Inflammatory macrophage (primary cell): ENCODE measurements around the gene RAB35.

Experiments
- DNase-seq, 2 donors: peaks; one replicate each; pipeline ENCODE4 v3.0.0-alpha.2; 2020 to 2022

RAB35 gene

DNA sequence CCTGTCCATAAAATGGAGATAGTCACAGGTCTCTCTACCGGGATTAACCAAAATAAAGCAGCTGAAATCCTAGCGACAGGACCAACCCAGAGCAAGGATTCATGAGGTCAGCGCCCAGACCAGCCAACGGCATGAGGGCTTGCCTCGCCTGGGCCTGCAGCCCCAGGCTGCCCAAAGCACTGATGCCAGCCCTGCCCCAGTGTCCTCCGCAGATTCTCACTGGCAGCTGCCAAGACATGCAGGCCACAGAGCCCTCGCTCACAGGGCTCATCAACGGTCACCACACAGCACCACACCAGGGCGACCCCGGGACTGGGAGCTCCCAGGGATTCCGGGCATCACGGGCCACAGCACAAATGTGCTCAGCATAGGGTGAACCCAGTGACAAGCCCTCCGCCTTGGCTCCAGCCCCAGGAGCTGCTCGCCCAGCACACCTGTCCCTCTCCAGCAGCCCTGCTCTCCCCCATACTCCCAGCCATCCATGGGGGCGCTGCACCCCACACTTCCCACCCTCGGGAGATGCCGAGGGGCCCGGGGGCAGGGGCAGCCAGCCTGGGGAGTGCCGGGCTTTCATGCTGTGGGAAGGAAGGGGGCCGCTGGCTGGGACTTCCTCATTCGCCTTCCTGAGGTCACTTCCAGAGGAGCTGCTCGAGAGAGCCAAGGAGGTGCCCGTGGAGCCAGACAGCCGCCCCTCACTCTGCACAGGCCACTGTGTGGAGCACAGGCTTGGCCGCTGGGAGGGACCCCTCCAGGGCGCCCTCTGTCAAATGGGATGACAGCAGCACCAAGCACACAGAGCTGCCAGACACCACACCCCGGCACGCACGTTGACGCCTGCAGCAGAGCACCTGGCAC is 14.1 kb downstream of the RAB35 start:
- peak in 1 of 2 donors; percentile 46 for DNase-seq

- DNase-seq, result no peak
Measured at GRCh38 chr12:120101617-120102016, 14.9 kb downstream of the RAB35 start.

GRCh38 chr12:120101182-120101581 is 15.4 kb downstream of the RAB35 start:
- DNase-seq, result no peak

- no peak for DNase-seq
Measured at GRCh38 chr12:120100630-120101029, 15.9 kb downstream of the RAB35 start.

DNA sequence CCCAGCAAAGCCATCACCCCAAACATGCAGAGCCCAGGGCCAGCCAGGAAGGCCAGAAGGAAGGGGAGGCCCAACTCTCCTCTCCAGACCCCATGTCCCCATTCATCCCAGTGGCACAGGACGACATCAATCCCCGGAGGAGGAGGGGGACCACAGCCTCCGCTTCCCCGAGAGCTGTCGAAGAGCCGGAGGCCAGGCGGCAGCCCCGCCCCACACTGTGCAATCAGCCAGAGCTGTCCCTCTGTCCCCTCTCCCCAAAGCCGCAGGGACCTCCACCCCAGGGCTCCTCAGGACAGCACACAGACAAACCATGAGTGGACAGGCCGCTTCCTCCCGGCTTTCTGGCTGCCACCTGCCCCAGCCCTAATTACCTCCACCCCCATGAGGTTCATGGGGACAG is 16.8 kb downstream of the RAB35 start:
- no peak for DNase-seq

DNA sequence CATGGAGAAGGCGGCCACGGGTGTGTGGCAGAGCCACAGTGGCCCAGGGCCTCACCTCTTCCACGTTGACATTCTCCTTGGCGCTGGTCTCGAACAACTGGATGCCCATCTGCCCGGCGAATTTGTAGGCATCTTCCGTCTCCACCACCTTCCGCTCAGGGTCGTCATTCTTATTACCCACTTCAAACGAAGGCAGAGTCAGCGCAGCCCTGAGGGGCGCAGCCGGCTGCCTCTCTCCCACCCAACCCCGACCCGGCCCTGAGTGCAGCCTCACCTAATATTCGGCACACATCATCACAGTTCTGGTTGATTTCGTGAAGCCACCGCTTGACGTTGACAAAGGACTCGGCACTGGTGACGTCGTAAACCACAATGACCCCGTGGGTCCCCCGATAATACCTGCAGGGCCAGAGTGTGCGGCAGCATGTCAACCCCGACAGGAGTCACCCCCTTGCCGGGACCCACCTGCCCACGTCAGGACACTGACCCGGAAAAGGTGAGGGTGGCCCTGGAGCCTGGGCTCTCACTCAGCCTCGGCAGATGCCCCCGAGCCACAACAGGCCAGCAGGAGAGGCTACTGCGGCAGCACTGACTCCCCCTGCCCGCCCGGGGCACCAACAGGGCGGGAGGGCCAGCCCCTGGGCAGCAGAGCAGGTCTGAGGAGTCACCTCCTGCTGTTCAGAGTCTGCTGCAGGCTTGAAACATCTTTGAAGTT is 17.6 kb downstream of the RAB35 start:
- DNase-seq, result no peak

GRCh38 chr12:120096671-120097202 is 19.8 kb downstream of the RAB35 start:
- no peak for DNase-seq

DNA sequence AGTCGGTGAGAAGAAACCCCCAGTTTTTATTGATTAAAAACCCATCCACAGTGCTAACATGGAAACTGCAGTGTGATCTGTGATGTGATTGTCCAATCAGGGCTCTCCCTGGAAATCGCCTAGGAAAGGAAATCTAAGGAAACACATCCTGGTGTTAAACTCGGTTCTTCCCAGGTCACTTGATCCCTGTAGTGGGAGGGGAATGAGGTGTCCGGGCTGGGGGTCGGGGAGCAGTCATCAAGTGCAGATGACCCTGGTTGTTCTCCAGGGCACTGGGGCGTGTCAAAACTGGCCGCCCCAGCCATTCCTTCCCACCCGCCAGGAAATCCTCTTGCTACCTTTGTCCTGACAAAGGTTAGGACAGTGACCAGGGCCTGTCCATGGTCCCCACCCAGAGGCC is 20.8 kb downstream of the RAB35 start:
- no peak for DNase-seq

- no peak for DNase-seq
Measured at GRCh38 chr12:120095331-120095730, 21.2 kb downstream of the RAB35 start.

- DNase-seq, result no peak
Measured at GRCh38 chr12:120094485-120094884, 22.1 kb downstream of the RAB35 start.

DNA sequence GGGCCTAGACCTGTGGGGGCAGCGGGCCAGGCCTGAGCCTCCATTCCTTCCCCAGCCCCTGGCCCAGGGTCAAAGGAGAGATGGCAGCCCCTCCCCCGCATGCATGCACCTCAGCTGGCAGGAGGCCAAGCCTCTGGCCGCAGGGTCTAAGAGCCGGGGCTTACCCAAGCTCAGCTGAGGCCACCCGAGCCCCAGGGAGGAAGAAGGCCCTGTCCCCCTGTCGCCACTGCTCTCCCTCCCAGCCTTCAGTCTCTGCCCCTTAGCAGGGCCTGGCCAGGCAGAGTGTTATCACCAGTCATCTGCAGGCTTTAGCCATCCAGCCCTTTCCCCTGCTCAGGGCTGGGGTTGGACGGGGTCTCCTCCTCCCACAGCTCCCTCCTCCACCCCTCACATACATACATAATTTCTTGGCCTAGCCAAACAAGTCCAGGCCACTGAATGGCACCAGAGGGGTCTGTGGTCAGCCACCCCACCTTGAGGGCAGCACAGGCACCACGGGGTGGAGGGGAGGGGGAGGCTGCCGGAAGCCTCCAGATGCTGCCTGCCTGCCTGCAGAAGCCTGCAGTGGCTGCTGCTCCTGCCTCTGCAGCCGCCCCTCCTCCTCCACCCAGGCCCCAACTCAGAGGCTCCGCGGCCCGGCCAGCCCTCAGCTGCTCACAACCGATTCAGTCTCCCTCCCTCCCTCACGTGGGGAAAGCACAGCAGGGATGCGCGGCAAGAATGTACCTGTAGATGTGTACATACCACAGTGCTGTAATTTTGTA is 22.8 kb downstream of the RAB35 start:
- no peak for DNase-seq

DNA sequence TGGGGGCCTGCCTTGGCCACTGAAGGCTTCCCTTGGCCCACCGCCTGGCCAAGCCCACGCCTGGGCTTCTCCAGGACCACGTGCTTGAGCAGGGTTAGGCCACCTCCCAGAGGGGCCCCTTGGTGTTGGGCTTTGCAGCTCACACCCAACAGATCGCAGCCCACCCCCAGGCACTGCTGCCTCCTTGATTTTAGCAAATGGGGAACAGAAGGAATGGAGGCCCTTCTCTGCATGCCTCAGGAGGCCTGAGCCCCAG is 23.3 kb downstream of the RAB35 start:
- DNase-seq, result no peak

DNA sequence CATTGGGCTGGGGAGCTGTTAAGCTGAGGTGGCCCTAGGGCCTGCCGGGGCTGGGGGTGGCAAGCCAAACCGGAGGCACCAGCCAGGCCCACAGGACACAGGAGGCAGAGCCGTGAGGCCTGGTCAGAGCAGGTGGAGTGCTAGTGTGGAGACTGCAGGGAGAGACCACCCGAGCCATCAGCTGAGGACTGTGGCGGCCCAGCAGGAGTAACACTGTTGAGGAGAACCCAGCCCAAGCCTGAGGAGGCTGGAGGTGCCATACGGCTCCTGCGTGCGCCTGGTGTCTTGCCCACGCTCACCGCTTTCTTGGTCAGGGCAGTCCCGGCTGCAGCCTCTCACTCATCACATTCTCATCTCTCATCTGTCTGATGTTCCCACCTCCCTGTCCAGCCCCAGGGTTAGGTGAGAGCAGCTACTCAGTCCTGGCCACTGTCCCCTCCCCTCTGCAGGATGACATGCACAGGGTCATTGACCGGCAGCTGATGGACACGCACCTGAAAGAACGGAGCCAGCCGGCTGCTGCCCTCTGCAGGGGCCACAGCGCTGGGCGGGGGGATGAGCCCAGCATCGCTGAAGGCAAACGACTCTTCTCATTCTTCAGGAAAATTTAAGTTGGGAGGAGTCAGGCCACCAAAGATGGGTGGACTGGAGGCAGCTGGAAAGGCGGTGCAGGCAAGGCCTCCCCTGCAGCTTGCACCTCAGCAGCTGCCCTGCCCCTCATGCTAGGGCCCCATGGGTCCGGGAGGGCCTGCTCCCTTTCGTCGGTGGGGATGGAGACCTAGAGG is 23.8 kb downstream of the RAB35 start:
- DNase-seq, result no peak

GRCh38 chr12:120091371-120092090 is 25.0 kb downstream of the RAB35 start:
- no peak for DNase-seq

GRCh38 chr12:120090626-120091295 is 25.8 kb downstream of the RAB35 start:
- no peak for DNase-seq

DNA sequence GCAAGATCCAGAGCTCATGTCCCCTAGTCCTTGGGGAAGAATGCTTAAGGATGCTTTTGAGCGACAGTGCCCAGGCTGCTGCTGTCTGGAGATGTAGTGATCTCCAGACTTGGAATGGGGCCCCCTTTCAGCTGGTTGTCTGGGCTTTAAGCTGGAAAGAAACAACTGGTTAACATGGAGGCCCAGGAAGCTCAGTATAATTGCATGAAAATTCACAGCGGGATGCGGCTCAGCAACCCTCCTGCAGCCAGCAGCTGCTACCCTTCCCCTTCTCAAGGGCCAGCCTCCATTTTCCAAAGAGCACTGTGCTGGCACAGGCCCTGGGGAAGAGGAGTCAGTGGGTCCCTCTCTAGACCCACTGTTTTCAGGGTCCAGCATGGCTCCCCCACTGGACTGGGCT is 26.3 kb downstream of the RAB35 start:
- no peak for DNase-seq

DNA sequence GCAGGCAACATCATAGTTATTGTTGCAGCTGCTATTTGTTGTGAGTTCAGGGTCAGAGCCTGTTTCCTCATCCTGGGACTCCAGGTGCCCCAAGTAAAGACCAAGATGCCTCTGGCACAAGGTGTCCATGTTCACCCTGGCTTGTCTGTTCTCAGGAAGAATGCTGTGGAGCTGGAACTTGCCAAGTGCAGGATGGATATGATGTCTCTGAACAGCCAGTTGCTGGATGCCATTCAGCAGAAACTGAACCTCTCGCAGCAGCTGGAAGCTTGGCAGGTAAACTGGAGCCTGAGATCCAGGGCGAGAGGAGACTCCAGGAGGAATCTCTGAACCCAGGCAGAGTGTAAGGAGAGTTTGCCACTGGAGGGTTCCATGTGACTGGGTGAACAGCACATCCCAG is 26.8 kb downstream of the RAB35 start:
- no peak for DNase-seq

DNA sequence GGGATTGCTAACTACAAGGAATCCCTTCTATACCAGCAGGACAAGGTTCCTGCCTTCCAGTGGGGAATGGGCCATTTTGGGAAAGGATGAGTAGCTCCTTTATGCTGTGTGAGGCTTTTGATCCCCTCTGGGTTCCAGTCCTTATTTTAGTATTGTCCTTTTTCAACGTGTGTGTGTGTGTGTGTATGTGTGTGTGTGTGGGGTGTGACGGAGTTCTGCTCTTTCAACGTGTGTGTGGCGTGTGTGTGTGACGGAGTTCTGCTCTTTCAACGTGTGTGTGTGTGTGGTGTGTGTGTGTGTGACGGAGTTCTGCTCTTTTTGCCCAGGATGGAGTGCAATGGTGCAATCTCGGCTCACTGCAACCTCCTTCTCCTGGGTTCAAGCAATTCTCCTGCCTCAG is 27.4 kb downstream of the RAB35 start:
- DNase-seq, result no peak

- peak; percentile 99 for DNase-seq
Measured at GRCh38 chr12:120086801-120087621, 29.5 kb downstream of the RAB35 start.

DNA sequence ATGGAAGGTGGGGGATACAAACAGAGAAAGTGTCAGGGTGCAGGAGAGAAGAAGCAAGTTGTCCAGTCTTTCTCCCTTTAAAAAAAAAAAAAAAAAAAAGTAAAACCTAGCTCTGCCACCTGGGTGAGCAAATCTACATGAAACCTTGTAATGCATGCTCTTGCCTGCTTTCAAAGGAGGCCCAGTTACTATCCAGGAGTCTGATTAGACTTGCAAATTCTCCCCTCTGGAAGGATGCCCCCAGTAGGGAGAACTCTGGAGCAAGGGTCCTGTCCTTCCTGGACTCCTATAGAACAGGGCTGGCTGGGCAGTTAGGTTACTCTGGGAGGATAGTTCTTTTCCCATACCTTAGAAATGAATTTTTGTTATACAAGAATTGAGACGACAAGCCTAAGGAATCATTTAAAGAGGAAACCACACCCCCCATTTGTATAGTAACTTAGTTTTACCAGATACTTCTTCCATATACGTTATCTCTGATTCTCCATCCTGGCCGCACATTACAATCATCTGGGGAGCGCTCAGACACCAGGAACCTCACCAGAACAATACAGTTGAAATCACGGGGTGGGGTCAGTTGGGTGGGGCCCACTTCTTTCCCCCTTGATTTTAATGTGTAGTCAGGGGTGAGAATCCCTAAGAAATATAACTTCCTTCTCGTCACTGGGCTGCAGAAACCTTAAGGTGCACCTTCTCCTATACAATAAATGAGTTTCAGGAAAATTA is 30.5 kb downstream of the RAB35 start:
- DNase-seq, result no peak
